ENCODE data around the gene BICD2. TPM values are rescaled to one million over a fixed set of nuclear protein-coding genes. Genes with fewer than 3 reads are reported as not detected.

BICD2 gene
- polyA plus RNA-seq, 4 donors, result 28.8 to 34.3 (median 30.8) TPM

- DNase-seq (ENCODE audit: low read depth in 4 of 4, low spot score in 2 of 4), result peak in 2 of 4 donors; percentile 31 to 34
Measured at GRCh38 chr9:92716557-92716956, 48.1 kb downstream of the BICD2 start.

DNA sequence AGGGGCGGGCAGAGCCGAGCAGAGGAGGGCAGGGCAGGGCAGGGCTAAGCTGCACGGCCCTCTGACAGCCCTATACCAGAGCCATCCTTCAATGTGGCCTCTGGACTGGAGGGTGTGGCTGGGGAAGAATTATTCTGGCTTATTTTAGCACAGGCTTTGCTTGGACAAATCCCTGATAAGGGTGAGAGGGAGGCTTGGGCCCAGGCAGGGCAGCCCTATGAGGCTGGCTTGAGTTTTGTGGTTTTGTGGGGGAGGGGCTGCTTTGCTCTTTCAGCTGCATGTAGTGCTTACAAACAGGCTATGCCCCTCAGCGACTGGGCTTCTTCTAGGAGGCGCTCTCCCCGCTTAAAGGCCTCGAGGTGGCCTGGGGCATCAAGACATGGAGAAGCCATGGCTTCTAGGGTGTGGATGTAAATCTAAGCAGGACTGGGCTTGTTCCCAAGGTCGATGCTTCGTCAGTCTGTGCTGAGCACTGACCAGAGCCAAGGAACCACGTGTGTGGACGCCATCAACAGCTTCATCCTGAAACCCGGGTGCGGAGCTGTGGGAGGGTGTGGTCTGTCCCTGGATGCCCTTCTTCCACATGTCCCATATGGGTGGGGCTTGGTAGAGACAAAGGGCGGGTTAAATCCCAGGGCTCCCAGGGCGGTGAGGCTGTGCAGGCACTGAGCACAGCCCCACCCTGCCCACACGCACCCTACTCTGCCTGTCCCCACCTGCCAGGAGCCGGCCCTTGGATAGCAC is 49.0 kb downstream of the BICD2 start:
- no peak for DNase-seq (ENCODE audit: low read depth in 4 of 4, low spot score in 2 of 4)

DNA sequence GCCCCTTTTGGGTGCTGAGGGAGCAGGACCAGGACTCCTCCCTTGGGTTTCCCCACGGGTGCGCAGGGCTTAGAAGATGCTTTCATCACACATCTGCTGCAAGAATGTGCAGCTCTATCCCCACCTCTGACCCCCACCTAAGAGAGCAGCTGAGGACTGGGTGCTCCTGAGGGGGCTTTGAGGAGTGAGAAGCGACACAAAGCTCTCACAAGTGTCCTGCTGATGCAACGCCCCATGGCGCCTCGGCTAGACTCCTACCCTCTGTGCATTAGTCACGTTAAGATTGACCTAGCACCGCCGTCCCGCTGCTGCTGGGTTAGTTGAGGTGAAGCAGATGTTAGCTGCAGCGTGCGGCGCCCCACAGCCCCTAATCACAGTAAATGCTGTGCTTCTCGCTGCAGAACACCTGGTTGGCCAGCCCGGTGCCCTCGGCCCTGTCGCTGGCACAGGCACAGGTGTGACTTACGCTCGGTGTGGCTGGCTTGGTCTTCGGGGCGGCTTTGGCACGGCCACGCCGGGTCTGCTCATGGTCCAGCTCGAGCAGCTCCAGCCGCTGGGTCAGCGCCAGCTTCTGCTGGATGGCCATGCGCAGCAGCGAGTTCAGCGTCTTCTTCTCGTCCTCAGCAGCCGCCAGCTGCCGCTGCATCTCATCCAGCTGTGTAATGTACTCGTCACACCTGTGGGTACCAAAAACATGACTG is 49.7 kb downstream of the BICD2 start:
- no peak for DNase-seq (ENCODE audit: low read depth in 4 of 4, low spot score in 2 of 4)

- DNase-seq (ENCODE audit: low read depth in 4 of 4, low spot score in 2 of 4), result no peak
Measured at GRCh38 chr9:92714016-92714415, 50.6 kb downstream of the BICD2 start.

DNA sequence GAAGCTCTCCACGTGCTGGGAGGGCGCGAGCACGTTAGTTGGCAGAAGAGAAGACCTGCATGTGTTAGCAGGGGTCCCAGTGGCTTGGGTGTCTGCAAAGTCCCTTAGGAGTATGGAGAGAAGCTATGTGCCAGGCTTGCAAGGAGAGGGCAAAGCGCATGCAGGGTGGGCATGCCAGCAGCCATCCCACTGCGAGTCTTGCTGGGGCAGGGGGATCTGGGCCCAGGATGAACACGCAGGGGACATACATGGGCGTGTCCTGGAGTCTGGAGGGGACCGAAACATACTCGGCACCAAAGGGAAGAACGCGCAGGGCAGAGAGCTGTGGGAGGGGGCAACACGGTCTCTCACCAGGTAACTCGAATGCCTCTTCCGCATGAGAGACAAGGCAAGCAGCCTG is 51.1 kb downstream of the BICD2 start:
- DNase-seq (ENCODE audit: low read depth in 4 of 4, low spot score in 2 of 4), result no peak

- DNase-seq (ENCODE audit: low read depth in 4 of 4, low spot score in 2 of 4), result no peak
Measured at GRCh38 chr9:92712767-92713166, 51.9 kb downstream of the BICD2 start.

DNA sequence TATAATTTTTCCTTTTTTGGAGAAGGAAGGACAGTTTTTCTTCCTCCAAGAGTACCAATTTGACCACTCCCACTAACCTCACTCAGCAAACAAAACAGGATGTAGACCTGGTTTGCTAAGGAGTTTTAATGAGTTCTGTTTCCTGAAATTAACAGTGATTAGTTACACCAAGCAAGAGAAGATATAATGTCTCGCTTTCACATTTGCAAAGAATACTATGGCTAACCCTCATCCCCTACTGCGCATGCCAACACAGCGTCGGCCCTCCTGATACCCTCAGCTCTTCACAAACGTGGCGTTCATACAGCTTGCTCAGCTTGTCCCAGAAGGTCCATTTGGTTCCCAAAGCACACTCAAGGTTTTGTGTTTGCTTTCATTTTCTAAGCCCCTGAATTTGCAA is 52.8 kb downstream of the BICD2 start:
- no peak for DNase-seq (ENCODE audit: low read depth in 4 of 4, low spot score in 2 of 4)

DNA sequence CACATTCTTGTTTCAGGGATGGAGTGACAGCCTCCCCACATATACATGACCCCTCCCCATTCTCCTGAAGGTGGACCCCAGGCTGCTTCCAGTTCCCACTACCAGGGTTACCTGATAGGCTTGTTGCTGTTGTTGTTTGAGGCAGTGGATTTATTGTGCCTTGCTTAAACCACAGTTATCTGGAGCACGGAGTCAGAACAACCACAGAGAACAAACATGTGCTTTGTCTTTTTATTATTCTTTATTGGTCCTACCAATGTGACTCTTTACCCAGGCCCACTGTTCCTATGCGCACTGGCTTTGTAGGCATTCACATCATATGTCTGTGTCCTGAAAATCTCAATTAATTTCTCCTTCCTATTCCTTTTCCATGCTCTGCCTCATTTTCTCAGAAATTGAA is 53.5 kb downstream of the BICD2 start:
- DNase-seq (ENCODE audit: low read depth in 4 of 4, low spot score in 2 of 4), result no peak

GRCh38 chr9:92710368-92710767 is 54.3 kb downstream of the BICD2 start:
- DNase-seq (ENCODE audit: low read depth in 4 of 4, low spot score in 2 of 4), result no peak

DNA sequence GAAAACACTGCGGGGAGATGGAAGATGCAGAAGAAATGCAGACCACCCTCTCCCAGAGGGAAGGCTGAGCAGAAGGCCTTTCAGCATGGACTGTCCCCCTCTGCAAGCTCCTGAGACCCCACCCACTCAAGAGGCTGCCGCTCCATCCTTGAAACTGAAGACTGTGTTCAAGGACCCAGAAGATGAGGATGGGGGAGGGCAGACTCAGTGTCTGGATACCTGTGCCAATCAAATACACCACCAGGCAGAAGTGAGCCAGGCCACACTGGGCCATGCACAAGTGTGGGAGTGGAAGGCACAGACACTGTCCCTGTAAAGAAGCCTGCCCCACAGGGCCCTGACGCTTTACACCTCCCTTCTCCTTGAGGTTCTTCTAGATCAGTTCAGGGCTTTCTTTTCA is 54.7 kb downstream of the BICD2 start:
- no peak for DNase-seq (ENCODE audit: low read depth in 4 of 4, low spot score in 2 of 4)

- no peak for DNase-seq (ENCODE audit: low read depth in 4 of 4, low spot score in 2 of 4)
Measured at GRCh38 chr9:92709240-92709639, 55.4 kb downstream of the BICD2 start.

GRCh38 chr9:92707530-92707929 is 57.1 kb downstream of the BICD2 start:
- no peak for DNase-seq (ENCODE audit: low read depth in 4 of 4, low spot score in 2 of 4)

GRCh38 chr9:92706218-92706940 is 58.3 kb downstream of the BICD2 start:
- no peak for DNase-seq (ENCODE audit: low read depth in 4 of 4, low spot score in 2 of 4)

GRCh38 chr9:92704528-92704927 is 60.1 kb downstream of the BICD2 start:
- no peak for DNase-seq (ENCODE audit: low read depth in 4 of 4, low spot score in 2 of 4)

DNA sequence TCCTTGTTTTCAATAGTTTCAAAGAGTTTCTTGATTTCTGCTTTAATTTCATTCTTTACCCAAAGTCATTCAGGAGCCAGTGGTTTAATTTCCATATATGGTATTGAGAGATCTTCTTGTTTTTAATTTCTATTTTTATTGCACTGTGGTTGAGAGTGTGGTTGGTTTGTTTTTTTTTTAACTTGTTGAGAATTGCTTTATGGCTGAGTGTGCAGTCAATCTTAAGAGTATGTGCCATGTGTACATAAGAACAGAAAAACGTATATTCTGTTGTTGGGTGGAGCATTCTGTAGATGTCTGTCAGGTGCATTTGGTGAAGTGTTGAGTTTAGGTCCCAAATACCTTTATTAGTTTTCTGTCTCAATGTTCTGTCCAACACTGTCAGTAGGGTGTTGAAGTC is 68.0 kb downstream of the BICD2 start:
- no peak for DNase-seq (ENCODE audit: low read depth in 4 of 4, low spot score in 2 of 4)

GRCh38 chr9:92686954-92687353 is 77.7 kb downstream of the BICD2 start:
- DNase-seq (ENCODE audit: low read depth in 4 of 4, low spot score in 2 of 4), result no peak

- DNase-seq (ENCODE audit: low read depth in 4 of 4, low spot score in 2 of 4), result no peak
Measured at GRCh38 chr9:92685022-92685421, 79.6 kb downstream of the BICD2 start.

DNA sequence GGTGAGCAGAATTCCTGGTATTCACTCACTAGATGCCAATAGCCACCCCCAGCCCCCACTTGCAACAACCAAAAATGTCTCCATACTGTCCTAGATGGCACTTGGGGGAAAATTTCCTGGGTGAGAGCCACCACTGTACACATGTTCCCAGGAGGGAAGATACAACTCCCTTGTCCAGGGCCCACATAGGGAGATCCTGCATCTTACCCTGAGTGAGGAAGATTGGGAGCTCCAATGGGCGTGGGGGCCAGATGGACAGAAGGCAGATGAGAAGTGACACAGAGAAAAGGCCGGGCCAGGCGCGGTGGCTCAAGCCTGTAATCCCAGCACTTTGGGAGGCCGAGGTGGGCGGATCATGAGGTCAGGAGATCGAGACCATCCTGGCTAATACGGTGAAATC is 82.4 kb downstream of the BICD2 start:
- DNase-seq (ENCODE audit: low read depth in 4 of 4, low spot score in 2 of 4), result no peak

GRCh38 chr9:92680166-92681119 is 84.2 kb downstream of the BICD2 start:
- no peak for DNase-seq (ENCODE audit: low read depth in 4 of 4, low spot score in 2 of 4)

- DNase-seq (ENCODE audit: low read depth in 4 of 4, low spot score in 2 of 4), result no peak
Measured at GRCh38 chr9:92679413-92680165, 85.0 kb downstream of the BICD2 start.

Data from left renal cortex interstitium (tissue), 4 donors.